Middle frontal gyrus (tissue), 1 donor: ENCODE data around the gene CAB39.
A peak's percentile ranks its signal among the peaks of the same experiment; 100 is the strongest.

Experiments
- DNase-seq: peaks from one replicate; pipeline ENCODE4 v3.0.0-alpha.2; 2015; ENCODE audit warnings: low spot score; ENCODE audit errors: extremely low spot score

The CAB39 gene

DNA sequence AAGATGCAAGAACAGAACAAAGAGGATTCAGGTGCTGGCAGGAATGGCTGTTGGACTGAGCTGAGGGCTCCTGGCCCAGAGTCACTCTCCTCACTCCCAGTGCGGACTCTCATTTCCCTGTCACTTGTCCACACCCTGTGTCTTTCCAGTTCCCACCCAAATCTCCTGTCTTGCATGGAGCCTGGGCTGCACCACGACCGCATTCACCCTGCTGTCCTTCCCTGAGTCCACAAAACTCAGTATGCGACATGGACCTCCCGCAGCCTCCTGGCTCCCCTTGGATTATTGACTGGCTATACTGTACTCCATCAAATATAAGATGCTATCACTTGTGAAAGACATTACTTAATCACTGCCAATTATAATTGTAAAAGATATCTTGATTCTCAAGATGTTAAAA is 149.7 kb downstream of the CAB39 start:
- DNase-seq = no peak

DNA sequence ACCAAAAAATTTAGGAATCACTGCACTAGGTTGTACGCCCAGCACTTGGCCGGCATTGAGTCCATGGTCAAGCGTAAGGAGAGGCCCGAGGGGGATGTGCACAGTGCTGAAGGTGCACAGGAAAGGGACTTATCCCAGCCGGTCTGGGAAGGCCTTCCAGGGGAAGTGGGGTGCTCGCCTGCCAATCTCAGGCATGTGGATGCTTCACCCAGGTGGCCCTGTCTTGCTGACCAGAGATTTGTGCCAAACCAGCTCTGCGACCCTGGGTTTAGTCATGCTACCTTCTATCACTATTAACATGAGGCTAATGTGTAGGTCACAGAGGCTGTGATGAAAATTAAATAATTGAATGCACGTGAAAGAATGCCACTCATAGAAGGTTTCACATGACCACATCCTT is 150.4 kb downstream of the CAB39 start:
- no peak for DNase-seq

- no peak for DNase-seq
Measured at GRCh38 chr2:230863442-230864121, 150.9 kb downstream of the CAB39 start.

DNA sequence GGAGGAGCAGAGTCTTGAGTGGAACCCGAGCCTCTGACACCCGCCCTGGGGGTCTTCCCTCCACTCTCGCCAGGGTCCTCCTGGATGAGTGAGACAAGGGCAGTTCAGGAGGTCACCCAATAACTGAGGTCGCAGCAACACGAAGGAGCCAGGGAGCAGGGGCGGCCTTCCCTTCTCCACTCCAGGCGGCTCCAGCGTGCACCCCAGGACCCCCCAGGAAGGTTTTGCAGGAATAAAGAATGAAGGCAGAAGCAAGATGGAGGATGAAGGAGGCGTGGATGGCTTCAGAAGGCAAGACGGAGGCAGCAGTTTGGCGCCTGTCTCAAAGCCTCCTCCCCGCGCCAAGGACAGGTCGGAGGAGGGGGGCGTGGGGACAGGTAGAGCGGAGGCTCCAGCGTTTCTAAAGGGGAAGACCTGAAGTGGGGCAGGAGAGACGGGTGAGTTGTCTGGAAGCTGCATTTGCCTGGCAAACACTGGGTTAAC is 151.5 kb downstream of the CAB39 start:
- no peak for DNase-seq

- no peak for DNase-seq
Measured at GRCh38 chr2:230864605-230865306, 152.1 kb downstream of the CAB39 start, which contains the start of gene ITM2C. ITM2C (plus strand) TSS chr2:230864942; CDS start chr2:230865026, 84 bp downstream.

- no peak for DNase-seq
Measured at GRCh38 chr2:230865307-230865765, 152.7 kb downstream of the CAB39 start.

DNA sequence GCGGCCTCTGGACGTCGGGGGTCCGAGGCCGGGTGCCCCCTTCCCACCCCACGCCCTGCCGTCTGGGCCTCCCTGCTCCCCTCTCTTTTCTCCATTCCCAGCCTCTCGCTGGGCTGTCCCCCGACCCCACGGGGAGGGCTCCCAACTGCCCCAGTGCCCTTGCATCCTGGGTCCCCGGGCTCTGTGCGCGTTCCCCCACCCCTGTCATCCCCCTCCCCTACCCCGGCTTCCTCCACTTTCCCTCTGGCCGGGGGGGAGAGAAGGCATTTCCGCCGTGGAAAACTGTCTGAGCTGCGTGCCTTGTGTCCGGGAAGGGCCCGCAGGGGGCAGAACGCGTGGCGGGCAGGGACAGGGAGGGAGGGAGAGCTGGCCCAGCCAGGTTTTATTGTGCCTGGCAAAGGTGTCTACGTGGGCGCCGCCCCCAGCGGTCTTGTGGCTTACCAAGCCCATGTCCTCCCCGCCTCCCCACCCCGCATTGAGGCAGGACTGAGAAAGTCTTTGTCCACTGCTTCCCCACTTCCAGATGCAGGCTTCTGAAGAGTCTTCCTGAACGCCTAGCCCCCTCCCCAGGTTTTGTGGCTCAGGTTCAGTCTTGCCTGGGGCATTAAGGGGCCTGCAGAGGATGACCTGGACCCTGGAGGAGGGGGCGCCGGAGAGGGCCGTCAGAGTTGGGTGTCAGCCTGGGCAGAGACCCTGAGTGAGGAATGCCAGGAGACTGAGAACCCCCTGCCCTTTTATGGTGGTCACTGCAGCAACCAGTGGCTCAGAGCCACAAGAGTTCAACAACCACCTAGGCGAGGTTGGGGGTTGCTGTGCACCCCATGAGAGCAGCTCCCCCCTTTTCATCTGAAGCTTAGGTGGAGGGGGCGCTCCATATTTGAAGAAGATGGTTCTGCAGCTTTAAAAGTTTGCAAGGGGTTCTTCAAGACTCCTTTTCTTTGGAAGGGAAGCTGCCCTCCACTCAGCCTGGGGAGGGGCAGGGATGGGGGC is 153.4 kb downstream of the CAB39 start:
- no peak for DNase-seq

GRCh38 chr2:230866756-230867523 is 154.3 kb downstream of the CAB39 start:
- peak; percentile 62 for DNase-seq

- no peak for DNase-seq
Measured at GRCh38 chr2:230868161-230868946, 155.7 kb downstream of the CAB39 start.

GRCh38 chr2:230868947-230869913 is 156.6 kb downstream of the CAB39 start:
- DNase-seq = no peak

DNA sequence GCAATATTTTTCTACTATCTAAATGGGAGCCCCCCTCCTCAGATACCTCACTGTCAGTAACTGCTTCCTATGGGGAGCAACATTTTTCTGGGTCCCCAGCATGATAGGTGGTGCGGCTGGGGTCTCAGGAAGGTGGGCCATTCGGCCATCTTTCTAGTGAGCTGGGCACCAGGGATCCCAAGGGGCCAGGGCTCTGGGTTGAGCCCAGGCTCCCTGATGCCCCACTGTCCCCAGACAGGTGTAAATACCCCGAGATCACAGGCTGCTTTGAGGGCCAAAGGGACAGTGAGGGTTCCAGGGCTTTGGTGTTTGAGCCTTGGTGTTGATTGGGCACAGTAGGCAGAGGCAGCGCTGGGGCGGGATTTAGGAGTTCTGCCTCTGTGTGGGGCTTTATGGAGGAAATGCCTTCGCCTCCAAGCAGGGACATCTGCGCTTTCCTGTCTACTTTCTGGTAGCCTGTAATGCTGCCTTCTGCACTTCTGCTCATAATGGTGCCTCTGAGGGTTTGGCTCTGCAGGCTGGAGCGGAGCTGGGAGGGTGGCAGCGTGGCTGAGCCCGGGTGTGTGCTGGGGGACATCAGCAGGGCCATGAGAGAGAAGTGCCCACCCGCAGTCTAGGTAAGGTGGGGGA is 157.4 kb downstream of the CAB39 start:
- DNase-seq = no peak
